Measurements from ENCODE around the gene SH3GLB2. TPM values are rescaled to one million over a fixed set of nuclear protein-coding genes. Genes with fewer than 3 reads are reported as not detected.

The SH3GLB2 gene
- total and polyA plus RNA-seq, 2 experiments from 2014 or later = 27.7 to 57.3 TPM

DNA sequence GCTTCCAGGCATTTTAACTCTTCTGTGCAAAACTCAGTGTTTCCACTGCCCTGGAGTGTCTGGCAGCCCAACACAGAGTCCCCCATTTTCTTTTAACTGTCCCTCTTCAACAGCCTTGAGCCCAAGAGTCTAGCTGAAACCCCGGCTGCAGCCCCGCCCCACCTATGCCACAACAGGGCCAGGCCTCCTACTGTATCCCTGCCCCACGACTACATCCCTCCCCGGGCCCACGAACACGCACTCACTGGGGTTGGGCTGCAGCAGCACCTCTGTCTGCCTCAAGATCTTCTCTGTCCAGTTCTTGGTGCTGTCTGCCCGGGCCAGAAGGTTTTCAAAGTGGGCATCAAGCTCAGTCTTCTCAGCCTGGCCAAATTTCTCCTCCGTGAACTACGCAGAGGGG is 6.1 kb downstream of the SH3GLB2 start:
- no peak for TF ChIP-seq EZH2phosphoT487 (IDR thresholded peaks at IDR 0.05; ENCODE audit: insufficient read depth, low read depth)
- TF ChIP-seq EZH2 (IDR thresholded peaks at IDR 0.05; ENCODE audit: insufficient read depth, poor library complexity, severe bottlenecking) = no peak
- in situ Hi-C loops (cut with MboI) = no loop called here
- Histone ChIP-seq H3K27ac (no peak overlapping the region), H3K36me3 (ENCODE audit: low read depth) (no peaks in the 10 kb centered on the region), H3K9ac (no peak overlapping the region), H3K9me2 (ENCODE audit: insufficient read depth) (no peaks in the 10 kb centered on the region), H3F3A (ENCODE audit: insufficient read depth) (no peaks in the 10 kb centered on the region), H3K27me3 (replicated peaks; ENCODE audit: insufficient read depth) (no peaks in the 10 kb centered on the region), H3K79me2 (ENCODE audit: insufficient read depth) (peaks cover 15% of the 10 kb centered on the region), H3K4me1 (ENCODE audit: insufficient read depth) (peaks cover 11% of the 10 kb centered on the region), H3K4me2 (ENCODE audit: unreplicated experiment) (no peak overlapping the region), H3K9me3 (ENCODE audit: low read depth) (no peaks in the 10 kb centered on the region), H3K4me3 (no peak overlapping the region), H4K20me1 (ENCODE audit: insufficient read depth) (no peaks in the 10 kb centered on the region), H2AFZ (no peak overlapping the region)
- 83 to 84% methylated on average over 7 to 9 of the region's 9 CpGs for WGBS, 2 experiments (ENCODE audit: low coverage in 1 of 2, low lambda C conversion rate in 2 of 2, missing lambda C conversion rate in 2 of 2)
- DNase-seq = no peak

- no peak overlapping the region for H3K4me2 ChIP-seq (ENCODE audit: unreplicated experiment)
- H4K20me1 ChIP-seq (ENCODE audit: insufficient read depth) = no peaks in the 10 kb centered on the region
- no peak overlapping the region for H2AFZ ChIP-seq
- no peak overlapping the region for H3K4me3 ChIP-seq
- TF ChIP-seq EZH2phosphoT487 (IDR thresholded peaks at IDR 0.05; ENCODE audit: insufficient read depth, low read depth) (no peak), EZH2 (IDR thresholded peaks at IDR 0.05; ENCODE audit: insufficient read depth, poor library complexity, severe bottlenecking) (no peak)
- no peak for DNase-seq
- H3K9me3 ChIP-seq (ENCODE audit: low read depth) = no peaks in the 10 kb centered on the region
- no peaks in the 10 kb centered on the region for H3F3A ChIP-seq (ENCODE audit: insufficient read depth)
- H3K36me3 ChIP-seq (ENCODE audit: low read depth) = no peaks in the 10 kb centered on the region
- H3K79me2 ChIP-seq (ENCODE audit: insufficient read depth) = peaks cover 10% of the 10 kb centered on the region; the same call in 1 of the 2 replicates
- no peaks in the 10 kb centered on the region for H3K9me2 ChIP-seq (ENCODE audit: insufficient read depth)
- no peaks in the 10 kb centered on the region for H3K27me3 ChIP-seq (replicated peaks; ENCODE audit: insufficient read depth)
- whole genome bisulfite sequencing, 2 experiments (ENCODE audit: low coverage in 1 of 2, low lambda C conversion rate in 2 of 2, missing lambda C conversion rate in 2 of 2) = 81 to 83% methylated on average over 8 of the region's 8 CpGs
- H3K9ac ChIP-seq = no peak overlapping the region
- peaks cover 6% of the 10 kb centered on the region for H3K4me1 ChIP-seq (ENCODE audit: insufficient read depth)
- H3K27ac ChIP-seq = no peak overlapping the region
- in situ Hi-C loops (cut with MboI) = no loop called here
Observed at GRCh38 chr9:129021091-129021490, 7.0 kb downstream of the SH3GLB2 start.

DNA sequence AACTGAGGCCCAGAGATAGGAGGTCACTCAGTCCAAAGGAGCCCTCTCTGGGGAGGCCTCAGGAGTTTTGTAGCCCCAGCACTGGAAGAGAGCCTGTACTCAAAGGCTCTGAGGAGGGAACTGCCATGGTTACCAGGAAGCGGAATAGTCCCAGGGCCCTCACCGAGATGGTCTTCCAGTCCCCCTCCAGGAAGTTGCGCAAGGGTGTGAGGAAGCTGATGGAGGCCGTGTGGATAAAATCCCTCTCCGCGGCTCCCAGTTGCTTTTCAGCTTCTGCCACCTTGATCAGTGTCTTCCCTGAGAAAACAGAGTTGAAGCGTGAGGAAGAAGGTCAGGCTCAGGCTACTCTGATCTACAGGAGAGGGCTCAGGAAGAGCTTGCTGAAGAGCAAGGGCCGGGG is 13.5 kb downstream of the SH3GLB2 start:
- no peak overlapping the region for H3K4me3 ChIP-seq
- no peak overlapping the region for H3K4me2 ChIP-seq (ENCODE audit: unreplicated experiment)
- H3K79me2 ChIP-seq (ENCODE audit: insufficient read depth) = no peaks in the 10 kb centered on the region
- H3K36me3 ChIP-seq (ENCODE audit: low read depth) = no peaks in the 10 kb centered on the region
- H2AFZ ChIP-seq = no peak overlapping the region
- no peak overlapping the region for H3K27ac ChIP-seq
- 92 to 93% methylated on average over 8 of the region's 8 CpGs for WGBS, 2 experiments (ENCODE audit: low coverage in 1 of 2, low lambda C conversion rate in 2 of 2, missing lambda C conversion rate in 2 of 2)
- no peaks in the 10 kb centered on the region for H3K4me1 ChIP-seq (ENCODE audit: insufficient read depth)
- no peaks in the 10 kb centered on the region for H3F3A ChIP-seq (ENCODE audit: insufficient read depth)
- no peaks in the 10 kb centered on the region for H4K20me1 ChIP-seq (ENCODE audit: insufficient read depth)
- TF ChIP-seq EZH2 (IDR thresholded peaks at IDR 0.05; ENCODE audit: insufficient read depth, poor library complexity, severe bottlenecking) = no peak
- in situ Hi-C loops (cut with MboI) = no loop called here
- no peaks in the 10 kb centered on the region for H3K9me3 ChIP-seq (ENCODE audit: low read depth)
- H3K27me3 ChIP-seq (replicated peaks; ENCODE audit: insufficient read depth) = no peaks in the 10 kb centered on the region
- no peak overlapping the region for H3K9ac ChIP-seq
- DNase-seq = no peak
- no peaks in the 10 kb centered on the region for H3K9me2 ChIP-seq (ENCODE audit: insufficient read depth)

DNA sequence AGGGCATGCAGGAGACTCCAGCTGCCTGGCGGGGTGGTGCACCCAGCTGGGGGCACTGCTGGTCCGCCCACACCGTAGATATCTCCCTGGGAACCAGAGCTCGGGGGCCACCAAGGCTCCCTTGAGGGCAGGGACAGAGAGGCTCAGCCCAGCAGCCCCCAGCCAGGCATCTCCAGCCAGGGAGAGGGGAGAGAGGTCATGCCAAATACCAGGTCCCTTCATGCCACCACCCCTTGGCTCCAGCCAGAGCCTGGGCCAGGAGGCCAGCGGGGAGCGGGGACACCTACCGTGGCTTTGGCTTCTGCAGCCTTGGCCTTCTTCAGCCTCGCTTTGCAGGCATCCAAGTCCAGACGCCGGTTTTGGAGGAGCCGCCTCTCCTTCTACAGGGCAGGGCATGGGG is 14.0 kb downstream of the SH3GLB2 start:
- Histone ChIP-seq H3K9me2 (ENCODE audit: insufficient read depth) (no peaks in the 10 kb centered on the region), H3K79me2 (ENCODE audit: insufficient read depth) (no peaks in the 10 kb centered on the region), H3K9me3 (ENCODE audit: low read depth) (no peaks in the 10 kb centered on the region), H3F3A (ENCODE audit: insufficient read depth) (no peaks in the 10 kb centered on the region), H3K9ac (no peak overlapping the region), H3K27ac (no peak overlapping the region), H3K4me1 (ENCODE audit: insufficient read depth) (no peaks in the 10 kb centered on the region), H3K36me3 (ENCODE audit: low read depth) (no peaks in the 10 kb centered on the region), H2AFZ (no peak overlapping the region), H3K27me3 (replicated peaks; ENCODE audit: insufficient read depth) (no peaks in the 10 kb centered on the region), H4K20me1 (ENCODE audit: insufficient read depth) (no peaks in the 10 kb centered on the region), H3K4me3 (no peak overlapping the region), H3K4me2 (ENCODE audit: unreplicated experiment) (no peak overlapping the region)
- WGBS, 2 experiments (ENCODE audit: low coverage in 1 of 2, low lambda C conversion rate in 2 of 2, missing lambda C conversion rate in 2 of 2) = 91 to 94% methylated on average over 11 of the region's 11 CpGs
- DNase-seq = no peak
- in situ Hi-C loops (cut with MboI) = no loop called here
- TF ChIP-seq EZH2 (IDR thresholded peaks at IDR 0.05; ENCODE audit: insufficient read depth, poor library complexity, severe bottlenecking) (no peak), EZH2phosphoT487 (IDR thresholded peaks at IDR 0.05; ENCODE audit: insufficient read depth, low read depth) (no peak)

DNA sequence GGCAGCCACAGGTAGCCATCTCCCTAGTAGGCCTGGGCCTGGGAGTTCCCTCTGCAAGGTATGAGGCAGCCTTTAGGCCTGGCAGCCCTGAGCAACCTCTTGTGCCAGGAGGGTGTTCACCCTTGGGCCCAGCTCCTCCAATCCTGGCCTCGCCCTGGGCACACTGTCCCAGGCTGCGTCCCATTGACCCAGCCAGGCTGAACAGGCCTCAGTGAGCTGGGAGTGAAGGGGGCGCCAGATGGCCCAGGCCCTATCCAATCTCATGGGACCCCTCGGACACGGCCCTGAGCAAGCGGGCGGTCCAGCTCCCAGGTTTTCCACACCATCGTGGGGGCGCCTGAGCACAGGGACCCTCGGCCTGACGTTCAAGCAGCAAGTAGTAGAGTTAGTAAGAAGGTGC is 14.5 kb downstream of the SH3GLB2 start:
- 83 to 92% methylated on average over 9 to 11 of the region's 11 CpGs for WGBS, 2 experiments (ENCODE audit: low coverage in 1 of 2, low lambda C conversion rate in 2 of 2, missing lambda C conversion rate in 2 of 2)
- no peaks in the 10 kb centered on the region for H4K20me1 ChIP-seq (ENCODE audit: insufficient read depth)

More for the DNA sequence above, 14.5 kb downstream of the SH3GLB2 start:
- H3K27me3 ChIP-seq (replicated peaks; ENCODE audit: insufficient read depth) = no peaks in the 10 kb centered on the region
- H3K9ac ChIP-seq = no peak overlapping the region
- no peak overlapping the region for H3K4me3 ChIP-seq
- no peaks in the 10 kb centered on the region for H3K9me2 ChIP-seq (ENCODE audit: insufficient read depth)
- no peak for DNase-seq
- no peak overlapping the region for H3K27ac ChIP-seq
- H3K79me2 ChIP-seq (ENCODE audit: insufficient read depth) = no peaks in the 10 kb centered on the region
- H2AFZ ChIP-seq = no peak overlapping the region
- H3K4me1 ChIP-seq (ENCODE audit: insufficient read depth) = no peaks in the 10 kb centered on the region
- H3K36me3 ChIP-seq (ENCODE audit: low read depth) = no peaks in the 10 kb centered on the region
- H3K4me2 ChIP-seq (ENCODE audit: unreplicated experiment) = no peak overlapping the region
- TF ChIP-seq EZH2phosphoT487 (IDR thresholded peaks at IDR 0.05; ENCODE audit: insufficient read depth, low read depth) (no peak), EZH2 (IDR thresholded peaks at IDR 0.05; ENCODE audit: insufficient read depth, poor library complexity, severe bottlenecking) (no peak)
- no peaks in the 10 kb centered on the region for H3K9me3 ChIP-seq (ENCODE audit: low read depth)
- in situ Hi-C loops (cut with MboI) = no loop called here
- no peaks in the 10 kb centered on the region for H3F3A ChIP-seq (ENCODE audit: insufficient read depth)

All from GM23248 (cell line).